HepG2 (cell line): ENCODE measurements around the gene TNFRSF18. TPM values are rescaled to one million over a fixed set of nuclear protein-coding genes. Genes with fewer than 3 reads are reported as not detected.

ENCODE experiments used
- ATAC-seq: fragments of 200-7000 bp; cut with Tn5 transposase; 3 replicates; pipeline ENCODE4 v1.9.1; 2020; ENCODE audit warnings: mild to moderate bottlenecking, moderate library complexity
- BruUV-seq: library from RNA; stranded (reverse); fragments of 400-500 nt; replicated peaks from 2 replicates; lab custom pipeline; 2021; lab: Mats Ljungman, UMichigan
- CTCF ChIA-PET: fragments of 300-600 bp; formaldehyde crosslinking; extraction: SDS; loops from one replicate; lab custom pipeline; 2021; ENCODE audit warnings: low total read pairs, inconsistent platforms, low intra/inter-chr PET ratio; lab: Yijun Ruan, JAX
- POLR2A ChIA-PET: fragments of 350-600 bp; sonication (Branson Sonifier 250); formaldehyde crosslinking; loops from one replicate; lab custom pipeline; 2020; ENCODE audit warnings: antibody characterized with exemption, inconsistent platforms; lab: Yijun Ruan, JAX
- DNase-seq: peaks from one replicate; pipeline ENCODE4 v3.0.0-alpha.2; 2015; ENCODE audit warnings: low spot score
- FAIRE-seq: peaks from 3 replicates; lab custom pipeline; 2011; peaks lifted over from hg19 to GRCh38; lab: Jason Lieb, UNC
- H2AFZ ChIP-seq: one replicate; pipeline ENCODE4 v1.6.1; 2011; ENCODE audit warnings: low read length, inconsistent platforms
- H3K27ac ChIP-seq: fragments of 300-600 bp; 3 replicates; pipeline ENCODE4 v1.8.0; 2011; ENCODE audit warnings: mixed run types, mild to moderate bottlenecking, mixed read lengths, low read length, inconsistent platforms; ENCODE audit not compliant: insufficient read depth; ENCODE audit errors: extremely low read length
- H3K27me3 ChIP-seq, 2 experiments: fragments of 200-600 bp in 1 of 2; 2 replicates in 1 of 2; 3 replicates in 1 of 2; pipeline versions ENCODE4 v1.6.0 to v1.8.0; 2011; ENCODE audit warnings: low read length in 2 of 2, mild to moderate bottlenecking in 2 of 2, moderate library complexity in 2 of 2, inconsistent platforms in 1 of 2; ENCODE audit not compliant: insufficient read depth in 2 of 2, control insufficient read depth in 1 of 2
- H3K36me3 ChIP-seq, 2 experiments: fragments of 200-600 bp in 1 of 2; replicated peaks in 1 of 2; 2 replicates in 1 of 2; 3 replicates in 1 of 2; pipeline versions ENCODE4 v1.5.1 to v1.8.0; 2011; ENCODE audit warnings: low read length in 2 of 2, inconsistent platforms in 1 of 2; ENCODE audit not compliant: insufficient read depth in 2 of 2, control insufficient read depth in 1 of 2
- H3K4me1 ChIP-seq: 2 replicates; pipeline ENCODE4 v1.5.1; 2012; ENCODE audit warnings: low read length, inconsistent platforms; ENCODE audit not compliant: insufficient read depth
- H3K4me2 ChIP-seq: 2 replicates; pipeline ENCODE4 v1.6.0; 2011; ENCODE audit warnings: low read depth, low read length, inconsistent platforms
- H3K4me3 ChIP-seq, 3 experiments: fragments of 200-600 bp in 1 of 3; sonication (generic), shearing (Covaris generic) in 1 of 3; replicated peaks in 1 of 3; 2 replicates each; pipeline ENCODE4 v1.5.1; 2011 to 2016; ENCODE audit warnings: low read length in 3 of 3, inconsistent platforms in 2 of 3, low read depth in 2 of 3, mild to moderate bottlenecking in 2 of 3, control low read depth in 1 of 3, mixed read lengths in 1 of 3; ENCODE audit not compliant: insufficient read depth in 1 of 3
- H3K79me2 ChIP-seq: one replicate; pipeline ENCODE4 v1.6.1; 2011; ENCODE audit warnings: low read length, inconsistent platforms; ENCODE audit not compliant: insufficient read depth
- H3K9ac ChIP-seq: 2 replicates; pipeline ENCODE4 v1.6.0; 2011; ENCODE audit warnings: mild to moderate bottlenecking, low read depth, low read length, inconsistent platforms; ENCODE audit not compliant: insufficient read depth
- H3K9me3 ChIP-seq: 2 replicates; pipeline ENCODE4 v1.5.1; 2012; ENCODE audit warnings: mild to moderate bottlenecking, low read length
- H4K20me1 ChIP-seq: 2 replicates; pipeline ENCODE4 v1.6.0; 2011; ENCODE audit warnings: inconsistent platforms, mild to moderate bottlenecking, low read length, moderate library complexity; ENCODE audit not compliant: insufficient read depth
- AHR ChIP-seq: IDR thresholded peaks from 2 replicates; pipeline ENCODE4 v1.6.1; 2018; ENCODE audit warnings: missing genetic modification reagents, missing compliant biosample characterization
- KMT2A ChIP-seq: sonication (generic); formaldehyde crosslinking; IDR thresholded peaks from 2 replicates; pipeline ENCODE4 v1.4.0; 2020; ENCODE audit warnings: missing genetic modification reagents
- MAFK ChIP-seq, 2 experiments: IDR thresholded peaks in 1 of 2; conservative IDR thresholded peaks in 1 of 2; 2 replicates each; pipeline ENCODE4 v1.6.1; 2011; ENCODE audit warnings: improper control_type of control experiment in 2 of 2, low read length in 2 of 2
- MED8 ChIP-seq: sonication (generic); formaldehyde crosslinking; IDR thresholded peaks from 2 replicates; pipeline ENCODE4 v1.8.1; 2023; ENCODE audit warnings: mild to moderate bottlenecking, missing genetic modification reagents; ENCODE audit not compliant: insufficient replicate concordance
- NFATC3 ChIP-seq: sonication (generic); formaldehyde crosslinking; IDR thresholded peaks from 2 replicates; pipeline ENCODE4 v1.5.1; 2020; ENCODE audit warnings: mild to moderate bottlenecking, missing genetic modification reagents
- SPEN ChIP-seq: sonication (generic); formaldehyde crosslinking; IDR thresholded peaks from 2 replicates; pipeline ENCODE4 v1.5.1; 2020; ENCODE audit warnings: low read depth, mild to moderate bottlenecking, missing genetic modification reagents
- SRSF9 ChIP-seq: fragments of 200-400 bp; formaldehyde crosslinking; IDR thresholded peaks from 2 replicates; pipeline ENCODE4 v1.6.1; 2018; ENCODE audit warnings: borderline replicate concordance, mild to moderate bottlenecking, low read depth, low read length; ENCODE audit not compliant: insufficient read depth, poor library complexity, severe bottlenecking
- TEAD2 ChIP-seq: sonication (generic); formaldehyde crosslinking; IDR thresholded peaks from 2 replicates; pipeline ENCODE4 v1.9.0; 2021; ENCODE audit warnings: missing genetic modification reagents
- ZNF326 ChIP-seq: sonication (generic); formaldehyde crosslinking; IDR thresholded peaks from 2 replicates; pipeline ENCODE4 v1.4.0; 2020; ENCODE audit warnings: missing genetic modification reagents, borderline replicate concordance
- ZNF335 ChIP-seq: sonication (generic); formaldehyde crosslinking; IDR thresholded peaks from 2 replicates; pipeline ENCODE4 v1.4.0; 2020; ENCODE audit warnings: missing genetic modification reagents
- ZNF501 ChIP-seq: sonication (generic); formaldehyde crosslinking; IDR thresholded peaks from 2 replicates; pipeline ENCODE4 v1.5.1; 2020; ENCODE audit warnings: mild to moderate bottlenecking, moderate library complexity, missing genetic modification reagents
- ZNF605 ChIP-seq: sonication (generic); formaldehyde crosslinking; IDR thresholded peaks from 2 replicates; pipeline ENCODE4 v1.8.0; 2022; ENCODE audit warnings: mild to moderate bottlenecking, missing genetic modification reagents
- ZNF790 ChIP-seq: sonication (generic); formaldehyde crosslinking; IDR thresholded peaks from 2 replicates; pipeline ENCODE4 v1.8.0; 2022; ENCODE audit warnings: missing genetic modification reagents, mild to moderate bottlenecking, borderline replicate concordance
- WGBS: methylation state at CpG from one replicate; pipeline ENCODE4 v1.1.6; 2017; ENCODE audit warnings: low lambda C conversion rate; 5-methylcytosine and 5-hydroxymethylcytosine counted together
- in situ Hi-C: cut with HindIII; loops from 2 replicates; pipeline ENCODE4 v1.10.0; 2017; ENCODE audit warnings: low pct_unique_long_range_greater_than_20kb; ENCODE audit not compliant: extremely low pct_ligation_motif_present
- intact Hi-C: fragments of 100-400 bp; cut with micrococcal nuclease; formaldehyde crosslinking; loops from one replicate; pipeline ENCODE4 v1.10.0; 2022; ENCODE audit not compliant: unreplicated experiment
- polyA plus RNA-seq, 8 experiments: library from polyadenylated mRNA; depleted of rRNA in 3 of 8; stranded (reverse) in 7 of 8; unstranded in 1 of 8; fragments of >200 nt; fragmentation: Illumina TruSeq in 4 of 8; extraction: Trizol in 4 of 8; gene quantifications; 2 replicates each; pipeline versions ENCODE4 v1.2.1 to v1.2.3, GENCODE V29; 2011 to 2016; ENCODE audit warnings: low read depth in 4 of 8, missing spikeins in 1 of 8, mixed read lengths in 1 of 8; ENCODE audit not compliant: insufficient read depth in 1 of 8
- total RNA-seq, 5 experiments: library from RNA; depleted of rRNA; stranded (reverse); fragments of >200 nt; fragmentation: Illumina TruSeq; extraction: Trizol; gene quantifications; 2 replicates each; pipeline ENCODE4 v1.2.3, GENCODE V29; 2016; ENCODE audit warnings: low read depth in 1 of 5
- TF ChIP-seq, protein P1 (sequence below): sonication (generic); formaldehyde crosslinking; IDR thresholded peaks from 2 replicates; pipeline ENCODE4 v1.4.0; 2020; ENCODE audit warnings: missing genetic modification reagents
- TF ChIP-seq, protein P2 (sequence below): sonication (generic); formaldehyde crosslinking; IDR thresholded peaks from 2 replicates; pipeline ENCODE4 v1.4.0; 2020; ENCODE audit warnings: missing genetic modification reagents, low read depth, mild to moderate bottlenecking, borderline replicate concordance
- TF ChIP-seq, protein P3 (sequence below): sonication (generic); formaldehyde crosslinking; IDR thresholded peaks from 2 replicates; pipeline ENCODE4 v1.4.0; 2020; ENCODE audit warnings: mild to moderate bottlenecking, low read depth, missing genetic modification reagents
- TF ChIP-seq, protein P4 (sequence below): sonication (generic); formaldehyde crosslinking; IDR thresholded peaks from 2 replicates; pipeline ENCODE4 v1.4.0; 2020; ENCODE audit warnings: missing genetic modification reagents

TNFRSF18 gene
- total and polyA plus RNA-seq, 2 of the 13 experiments (the other 11 are each of a cell fraction or from before 2014, with no cell fraction given) = not detected

DNA sequence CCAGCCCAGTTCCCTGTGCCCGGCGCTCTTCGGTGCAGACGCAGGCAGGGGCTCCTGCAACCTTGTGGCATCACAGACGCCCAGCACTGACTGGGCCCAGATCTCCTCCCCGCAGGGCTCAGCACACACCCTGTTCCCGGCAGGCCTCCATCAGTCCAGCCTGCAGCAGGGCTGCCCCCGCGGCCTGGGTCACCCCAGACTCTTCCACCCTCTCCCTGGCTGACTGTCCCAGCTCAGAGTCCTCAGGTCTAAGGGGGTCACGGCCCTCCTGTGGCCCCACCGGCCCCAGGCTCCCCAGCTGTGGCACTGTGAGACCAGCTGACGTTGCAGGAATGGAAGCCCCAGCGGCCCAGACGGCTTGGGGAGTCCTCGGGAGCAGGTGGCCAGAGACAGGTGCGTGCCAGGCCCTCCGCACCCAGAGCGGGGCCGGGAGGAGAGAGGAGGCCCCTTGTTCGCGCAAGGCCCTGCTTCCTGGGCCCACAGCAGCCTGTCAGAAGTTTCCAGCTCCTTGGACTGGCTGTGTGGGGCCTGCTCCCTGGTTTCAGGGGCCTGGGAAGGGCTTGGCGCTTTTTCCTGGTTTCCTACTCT is 29.9 kb upstream of the TNFRSF18 start:
- ATAC-seq (0 out of 3 replicates have a peak, but pooled peaks have one; percentile 0), DNase-seq (no peak), FAIRE-seq (no peak)
- Histone ChIP-seq H4K20me1 (no peaks in the 10 kb centered on the region), H3K9me3 (no peaks in the 10 kb centered on the region), H3K9ac (peak overlapping the region; percentile 61; the same call in 1 of the 2 replicates), H3K4me2 (peak overlapping the region; percentile 87), H3K79me2 (peaks cover 6% of the 10 kb centered on the region), H3K4me3 (peak overlapping the region in 2 of 3 experiments; percentile 23 to 80; a peak in 2 of 6 replicates), H3K27me3 (no peaks in the 10 kb centered on the region; a peak in 2 of 5 replicates), H3K36me3 (no peaks in the 10 kb centered on the region), H3K27ac (no peak overlapping the region), H3K4me1 (peaks cover 84% of the 10 kb centered on the region), H2AFZ (no peak overlapping the region)
- 7% methylated on average over 8 of the region's 22 CpGs for WGBS
- in situ Hi-C loops (no loop called here), intact Hi-C loops (loop anchor here (10.0 kb wide), 2 partner anchors 61 to 231 kb away; partner anchors contain the start of genes HES4 and TTLL10)
- ChIA-PET POLR2A (interaction anchor here (1.7 to 3.3 kb wide), 4 partner anchors 51 to 114 kb away, joined by 5 to 13 read pairs (median 8); no protein-coding TSS in a partner anchor), CTCF (no interaction called here)
- BruUV-seq = no TSS peak
- TF ChIP-seq, protein P1, sequence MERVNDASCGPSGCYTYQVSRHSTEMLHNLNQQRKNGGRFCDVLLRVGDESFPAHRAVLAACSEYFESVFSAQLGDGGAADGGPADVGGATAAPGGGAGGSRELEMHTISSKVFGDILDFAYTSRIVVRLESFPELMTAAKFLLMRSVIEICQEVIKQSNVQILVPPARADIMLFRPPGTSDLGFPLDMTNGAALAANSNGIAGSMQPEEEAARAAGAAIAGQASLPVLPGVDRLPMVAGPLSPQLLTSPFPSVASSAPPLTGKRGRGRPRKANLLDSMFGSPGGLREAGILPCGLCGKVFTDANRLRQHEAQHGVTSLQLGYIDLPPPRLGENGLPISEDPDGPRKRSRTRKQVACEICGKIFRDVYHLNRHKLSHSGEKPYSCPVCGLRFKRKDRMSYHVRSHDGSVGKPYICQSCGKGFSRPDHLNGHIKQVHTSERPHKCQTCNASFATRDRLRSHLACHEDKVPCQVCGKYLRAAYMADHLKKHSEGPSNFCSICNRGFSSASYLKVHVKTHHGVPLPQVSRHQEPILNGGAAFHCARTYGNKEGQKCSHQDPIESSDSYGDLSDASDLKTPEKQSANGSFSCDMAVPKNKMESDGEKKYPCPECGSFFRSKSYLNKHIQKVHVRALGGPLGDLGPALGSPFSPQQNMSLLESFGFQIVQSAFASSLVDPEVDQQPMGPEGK (CRISPR knock-in tag) = 0 out of 2 replicates have a peak, but pooled peaks have one; percentile 35
- TF ChIP-seq SRSF9 (no peak), AHR (CRISPR knock-in tag) (peak; percentile 43; the same call in 1 of the 2 replicates), ZNF605 (CRISPR knock-in tag) (no peak), ZNF501 (CRISPR knock-in tag) (0 out of 2 replicates have a peak, but pooled peaks have one; percentile 23), NFATC3 (CRISPR knock-in tag) (no peak), KMT2A (no peak), MAFK (conservative IDR thresholded peaks at IDR 0.05 in 1 of 2, IDR thresholded peaks at IDR 0.05 in 1 of 2; ENCODE audit: low read length in 2 of 2) (peak; percentile 63 to 66), SPEN (0 out of 2 replicates have a peak, but pooled peaks have one; percentile 24), ZNF326 (no peak), MED8 (peak; percentile 43), ZNF790 (no peak), TEAD2 (no peak), ZNF335 (CRISPR knock-in tag) (no peak)
- TF ChIP-seq, protein P2, sequence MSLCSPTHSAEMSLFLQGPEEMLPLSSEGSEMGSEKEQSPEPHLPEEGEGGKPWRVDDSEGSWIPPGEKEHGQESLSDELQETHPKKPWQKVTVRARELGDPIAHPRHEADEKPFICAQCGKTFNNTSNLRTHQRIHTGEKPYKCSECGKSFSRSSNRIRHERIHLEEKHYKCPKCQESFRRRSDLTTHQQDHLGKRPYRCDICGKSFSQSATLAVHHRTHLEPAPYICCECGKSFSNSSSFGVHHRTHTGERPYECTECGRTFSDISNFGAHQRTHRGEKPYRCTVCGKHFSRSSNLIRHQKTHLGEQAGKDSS (CRISPR knock-in tag) = no peak
- TF ChIP-seq, protein P3, sequence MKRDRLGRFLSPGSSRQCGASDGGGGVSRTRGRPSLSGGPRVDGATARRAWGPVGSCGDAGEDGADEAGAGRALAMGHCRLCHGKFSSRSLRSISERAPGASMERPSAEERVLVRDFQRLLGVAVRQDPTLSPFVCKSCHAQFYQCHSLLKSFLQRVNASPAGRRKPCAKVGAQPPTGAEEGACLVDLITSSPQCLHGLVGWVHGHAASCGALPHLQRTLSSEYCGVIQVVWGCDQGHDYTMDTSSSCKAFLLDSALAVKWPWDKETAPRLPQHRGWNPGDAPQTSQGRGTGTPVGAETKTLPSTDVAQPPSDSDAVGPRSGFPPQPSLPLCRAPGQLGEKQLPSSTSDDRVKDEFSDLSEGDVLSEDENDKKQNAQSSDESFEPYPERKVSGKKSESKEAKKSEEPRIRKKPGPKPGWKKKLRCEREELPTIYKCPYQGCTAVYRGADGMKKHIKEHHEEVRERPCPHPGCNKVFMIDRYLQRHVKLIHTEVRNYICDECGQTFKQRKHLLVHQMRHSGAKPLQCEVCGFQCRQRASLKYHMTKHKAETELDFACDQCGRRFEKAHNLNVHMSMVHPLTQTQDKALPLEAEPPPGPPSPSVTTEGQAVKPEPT (CRISPR knock-in tag) = peak; percentile 56; the same call in 1 of the 2 replicates
- TF ChIP-seq, protein P4, sequence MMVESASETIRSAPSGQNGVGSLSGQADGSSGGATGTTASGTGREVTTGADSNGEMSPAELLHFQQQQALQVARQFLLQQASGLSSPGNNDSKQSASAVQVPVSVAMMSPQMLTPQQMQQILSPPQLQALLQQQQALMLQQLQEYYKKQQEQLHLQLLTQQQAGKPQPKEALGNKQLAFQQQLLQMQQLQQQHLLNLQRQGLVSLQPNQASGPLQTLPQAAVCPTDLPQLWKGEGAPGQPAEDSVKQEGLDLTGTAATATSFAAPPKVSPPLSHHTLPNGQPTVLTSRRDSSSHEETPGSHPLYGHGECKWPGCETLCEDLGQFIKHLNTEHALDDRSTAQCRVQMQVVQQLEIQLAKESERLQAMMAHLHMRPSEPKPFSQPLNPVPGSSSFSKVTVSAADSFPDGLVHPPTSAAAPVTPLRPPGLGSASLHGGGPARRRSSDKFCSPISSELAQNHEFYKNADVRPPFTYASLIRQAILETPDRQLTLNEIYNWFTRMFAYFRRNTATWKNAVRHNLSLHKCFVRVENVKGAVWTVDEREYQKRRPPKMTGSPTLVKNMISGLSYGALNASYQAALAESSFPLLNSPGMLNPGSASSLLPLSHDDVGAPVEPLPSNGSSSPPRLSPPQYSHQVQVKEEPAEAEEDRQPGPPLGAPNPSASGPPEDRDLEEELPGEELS = no peak; the same call in 1 of the 2 replicates
